ENCODE measurements around the gene CLDN14. TPM values are rescaled to one million over a fixed set of nuclear protein-coding genes. Genes with fewer than 3 reads are reported as not detected.

CLDN14 gene
- total RNA-seq, 1 donor from 2014 or later: not detected

DNA sequence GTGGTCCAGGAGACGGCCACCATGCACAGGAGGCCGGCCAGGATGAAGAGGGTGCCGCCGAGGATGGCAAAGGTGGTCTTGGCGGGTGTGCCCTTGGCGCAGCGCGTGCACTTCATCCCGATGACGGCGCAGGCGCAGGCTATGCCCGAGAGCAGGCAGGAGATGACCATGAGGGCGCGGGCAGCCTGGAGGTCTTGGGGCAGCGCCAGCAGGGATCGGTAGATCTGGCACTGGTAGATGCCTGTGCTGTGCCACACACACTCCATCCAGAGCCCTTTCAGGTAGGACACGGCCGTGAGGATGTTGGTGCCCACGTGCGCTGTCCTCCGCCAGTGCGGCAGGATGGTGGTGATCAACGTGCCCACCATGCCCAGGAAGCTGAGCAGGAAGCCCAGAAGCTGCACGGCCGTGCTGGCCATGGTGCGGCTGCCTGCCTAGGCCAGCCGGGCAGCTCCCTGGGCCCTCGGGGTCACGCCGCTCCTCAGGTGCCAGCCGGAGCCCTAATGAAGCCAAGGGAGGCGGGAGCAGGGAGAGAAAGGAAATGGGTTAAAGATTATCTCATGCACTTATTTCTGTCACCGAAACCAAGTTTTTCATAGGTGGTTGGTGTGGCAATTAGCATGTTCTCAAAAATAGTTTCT is 18.5 kb downstream of the CLDN14 start:
- Mint-ChIP-seq H3K9me3 (ENCODE audit: unreplicated experiment) (peaks cover 1% of the 10 kb centered on the region), H3K4me3 (ENCODE audit: unreplicated experiment) (no peak overlapping the region), H3K27me3 (ENCODE audit: unreplicated experiment) (peaks cover 3% of the 10 kb centered on the region), H3K36me3 (ENCODE audit: unreplicated experiment) (no peaks in the 10 kb centered on the region), H3K27ac (ENCODE audit: unreplicated experiment) (no peak overlapping the region), H3K4me1 (ENCODE audit: low read depth, unreplicated experiment) (peaks cover 4% of the 10 kb centered on the region)
- no peak for DNase-seq
- TF ChIP-seq, protein P1, sequence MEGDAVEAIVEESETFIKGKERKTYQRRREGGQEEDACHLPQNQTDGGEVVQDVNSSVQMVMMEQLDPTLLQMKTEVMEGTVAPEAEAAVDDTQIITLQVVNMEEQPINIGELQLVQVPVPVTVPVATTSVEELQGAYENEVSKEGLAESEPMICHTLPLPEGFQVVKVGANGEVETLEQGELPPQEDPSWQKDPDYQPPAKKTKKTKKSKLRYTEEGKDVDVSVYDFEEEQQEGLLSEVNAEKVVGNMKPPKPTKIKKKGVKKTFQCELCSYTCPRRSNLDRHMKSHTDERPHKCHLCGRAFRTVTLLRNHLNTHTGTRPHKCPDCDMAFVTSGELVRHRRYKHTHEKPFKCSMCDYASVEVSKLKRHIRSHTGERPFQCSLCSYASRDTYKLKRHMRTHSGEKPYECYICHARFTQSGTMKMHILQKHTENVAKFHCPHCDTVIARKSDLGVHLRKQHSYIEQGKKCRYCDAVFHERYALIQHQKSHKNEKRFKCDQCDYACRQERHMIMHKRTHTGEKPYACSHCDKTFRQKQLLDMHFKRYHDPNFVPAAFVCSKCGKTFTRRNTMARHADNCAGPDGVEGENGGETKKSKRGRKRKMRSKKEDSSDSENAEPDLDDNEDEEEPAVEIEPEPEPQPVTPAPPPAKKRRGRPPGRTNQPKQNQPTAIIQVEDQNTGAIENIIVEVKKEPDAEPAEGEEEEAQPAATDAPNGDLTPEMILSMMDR (IDR thresholded peaks at IDR 0.05; ENCODE audit: partially characterized antibody, unreplicated experiment): no peak

DNA sequence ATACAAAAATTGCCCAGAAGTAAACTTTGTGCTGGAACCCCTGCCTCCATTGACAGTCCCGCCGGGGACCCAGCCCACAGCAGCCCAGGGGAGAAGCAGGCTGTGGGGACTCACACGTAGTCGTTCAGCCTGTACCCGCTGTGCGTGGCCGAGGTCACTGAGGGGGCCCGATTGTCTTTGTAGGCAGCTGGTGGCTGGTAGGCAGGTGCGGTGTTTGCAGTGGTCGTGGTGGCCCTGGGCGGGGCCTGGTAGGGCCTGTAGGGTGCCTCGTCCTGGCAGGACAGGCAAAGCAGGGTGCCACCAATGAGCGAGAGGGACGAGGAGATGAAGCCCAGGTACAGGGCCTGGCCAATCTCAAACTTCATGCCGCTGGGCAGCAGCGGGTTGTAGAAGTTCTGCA is 19.1 kb downstream of the CLDN14 start:
- Mint-ChIP-seq H3K27me3 (ENCODE audit: unreplicated experiment) (peaks cover 3% of the 10 kb centered on the region), H3K36me3 (ENCODE audit: unreplicated experiment) (no peaks in the 10 kb centered on the region), H3K4me1 (ENCODE audit: low read depth, unreplicated experiment) (peaks cover 4% of the 10 kb centered on the region), H3K27ac (ENCODE audit: unreplicated experiment) (no peak overlapping the region), H3K4me3 (ENCODE audit: unreplicated experiment) (no peak overlapping the region), H3K9me3 (ENCODE audit: unreplicated experiment) (peaks cover 1% of the 10 kb centered on the region)
- TF ChIP-seq, protein P1 (IDR thresholded peaks at IDR 0.05; ENCODE audit: partially characterized antibody, unreplicated experiment): no peak
- no peak for DNase-seq

DNA sequence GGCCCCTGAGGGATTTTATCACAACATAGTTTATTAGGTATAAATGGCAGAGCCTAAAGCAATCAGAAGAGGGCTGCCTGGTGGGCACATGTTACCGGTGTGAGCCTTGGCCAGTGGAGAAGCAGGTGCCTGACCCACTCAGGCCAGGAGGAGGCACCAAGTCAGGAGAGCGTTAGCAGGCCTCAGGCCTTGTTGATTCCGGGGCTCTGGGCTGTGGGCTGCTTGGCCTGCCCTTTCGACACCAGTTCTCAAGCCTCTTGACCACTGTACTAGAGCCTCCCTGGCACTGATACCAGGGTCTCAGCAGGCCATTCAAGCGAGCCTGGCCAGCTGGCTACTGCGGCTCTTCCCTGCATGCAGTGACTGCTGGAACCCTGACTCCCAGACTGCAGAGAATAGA is 20.8 kb downstream of the CLDN14 start:
- no peak for DNase-seq
- peaks cover 1% of the 10 kb centered on the region for H3K9me3 Mint-ChIP-seq (ENCODE audit: unreplicated experiment)
- peaks cover 3% of the 10 kb centered on the region for H3K4me1 Mint-ChIP-seq (ENCODE audit: low read depth, unreplicated experiment)
- H3K27ac Mint-ChIP-seq (ENCODE audit: unreplicated experiment): no peak overlapping the region
- H3K27me3 Mint-ChIP-seq (ENCODE audit: unreplicated experiment): peaks cover 3% of the 10 kb centered on the region
- no peak overlapping the region for H3K4me3 Mint-ChIP-seq (ENCODE audit: unreplicated experiment)
- TF ChIP-seq, protein P1 (IDR thresholded peaks at IDR 0.05; ENCODE audit: partially characterized antibody, unreplicated experiment): no peak
- no peaks in the 10 kb centered on the region for H3K36me3 Mint-ChIP-seq (ENCODE audit: unreplicated experiment)

DNA sequence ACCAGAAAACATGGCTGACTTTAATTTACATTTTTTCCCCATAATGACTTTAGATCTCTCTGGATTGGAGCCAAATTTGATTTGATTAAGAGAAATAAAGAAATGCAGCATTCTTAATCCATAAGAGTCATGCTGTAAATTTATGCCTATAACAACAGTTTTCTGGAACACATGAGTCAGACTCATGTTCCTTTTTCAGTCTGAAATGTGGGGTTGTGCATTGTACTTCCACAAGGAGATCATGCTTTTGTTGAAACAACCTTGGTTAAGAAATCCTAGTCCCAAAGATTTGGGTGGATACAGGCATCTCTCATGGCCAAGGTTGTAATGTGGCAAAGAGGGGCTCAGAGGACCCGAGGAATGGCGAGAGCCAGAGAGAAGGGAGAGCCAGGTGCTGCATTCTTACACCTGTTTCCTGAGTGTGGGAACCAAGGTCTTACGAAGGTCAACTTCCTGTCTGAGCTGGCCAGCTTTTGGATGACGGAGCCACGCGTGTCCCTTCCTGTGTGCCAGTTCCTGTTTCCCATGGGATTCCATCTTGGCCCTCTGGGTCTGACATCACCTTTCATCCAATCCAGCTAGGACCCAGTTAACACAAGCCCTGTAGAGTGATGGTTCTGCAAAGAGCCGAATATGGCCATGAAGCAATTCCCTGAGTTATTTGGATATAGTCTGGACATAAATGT is 23.1 kb downstream of the CLDN14 start:
- Mint-ChIP-seq H3K4me1 (ENCODE audit: low read depth, unreplicated experiment) (peaks cover 3% of the 10 kb centered on the region), H3K9me3 (ENCODE audit: unreplicated experiment) (peaks cover 1% of the 10 kb centered on the region), H3K4me3 (ENCODE audit: unreplicated experiment) (no peak overlapping the region), H3K27me3 (ENCODE audit: unreplicated experiment) (no peaks in the 10 kb centered on the region), H3K27ac (ENCODE audit: unreplicated experiment) (no peak overlapping the region), H3K36me3 (ENCODE audit: unreplicated experiment) (no peaks in the 10 kb centered on the region)
- no peak for DNase-seq
- TF ChIP-seq, protein P1 (IDR thresholded peaks at IDR 0.05; ENCODE audit: partially characterized antibody, unreplicated experiment): no peak

DNA sequence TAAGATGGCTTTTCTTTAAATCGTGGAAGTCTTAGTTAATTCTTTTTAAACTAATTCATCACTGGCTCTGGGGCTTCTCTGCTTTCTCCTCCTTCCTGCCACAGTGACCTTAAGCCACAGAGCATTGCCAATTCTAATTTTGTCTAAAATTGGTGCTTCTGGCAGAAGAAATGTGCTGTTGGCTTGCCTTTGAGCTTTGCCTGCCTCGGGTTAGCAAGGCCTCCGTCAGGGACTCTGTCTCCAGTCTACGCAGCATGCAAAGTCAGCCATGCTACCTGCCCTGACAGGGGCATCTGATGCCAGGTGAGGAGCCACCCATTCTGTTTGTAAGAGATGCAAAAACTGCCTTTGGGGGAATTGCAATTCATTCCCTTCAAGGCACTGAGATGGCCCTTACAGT is 25.2 kb downstream of the CLDN14 start:
- Mint-ChIP-seq H3K4me3 (ENCODE audit: unreplicated experiment) (no peak overlapping the region), H3K4me1 (ENCODE audit: low read depth, unreplicated experiment) (no peaks in the 10 kb centered on the region), H3K36me3 (ENCODE audit: unreplicated experiment) (no peaks in the 10 kb centered on the region), H3K27ac (ENCODE audit: unreplicated experiment) (no peak overlapping the region), H3K27me3 (ENCODE audit: unreplicated experiment) (no peaks in the 10 kb centered on the region), H3K9me3 (ENCODE audit: unreplicated experiment) (peaks cover 2% of the 10 kb centered on the region)
- no peak for DNase-seq
- TF ChIP-seq, protein P1 (IDR thresholded peaks at IDR 0.05; ENCODE audit: partially characterized antibody, unreplicated experiment): no peak
